HG03064 (cell line): ENCODE results near the gene PATJ.
"Not testable (repeated sequence)": the region's sequence is repeated elsewhere in the genome, so short reads cannot be mapped to it uniquely, and the experiment has no call there.

ENCODE experiments used
- ATAC-seq: cut with Tn5 transposase; IDR thresholded peaks from one replicate; pipeline ENCODE4 v1.9.1; 2021; ENCODE audit warnings: low read depth; ENCODE audit not compliant: unreplicated experiment

The PATJ gene, protein sequence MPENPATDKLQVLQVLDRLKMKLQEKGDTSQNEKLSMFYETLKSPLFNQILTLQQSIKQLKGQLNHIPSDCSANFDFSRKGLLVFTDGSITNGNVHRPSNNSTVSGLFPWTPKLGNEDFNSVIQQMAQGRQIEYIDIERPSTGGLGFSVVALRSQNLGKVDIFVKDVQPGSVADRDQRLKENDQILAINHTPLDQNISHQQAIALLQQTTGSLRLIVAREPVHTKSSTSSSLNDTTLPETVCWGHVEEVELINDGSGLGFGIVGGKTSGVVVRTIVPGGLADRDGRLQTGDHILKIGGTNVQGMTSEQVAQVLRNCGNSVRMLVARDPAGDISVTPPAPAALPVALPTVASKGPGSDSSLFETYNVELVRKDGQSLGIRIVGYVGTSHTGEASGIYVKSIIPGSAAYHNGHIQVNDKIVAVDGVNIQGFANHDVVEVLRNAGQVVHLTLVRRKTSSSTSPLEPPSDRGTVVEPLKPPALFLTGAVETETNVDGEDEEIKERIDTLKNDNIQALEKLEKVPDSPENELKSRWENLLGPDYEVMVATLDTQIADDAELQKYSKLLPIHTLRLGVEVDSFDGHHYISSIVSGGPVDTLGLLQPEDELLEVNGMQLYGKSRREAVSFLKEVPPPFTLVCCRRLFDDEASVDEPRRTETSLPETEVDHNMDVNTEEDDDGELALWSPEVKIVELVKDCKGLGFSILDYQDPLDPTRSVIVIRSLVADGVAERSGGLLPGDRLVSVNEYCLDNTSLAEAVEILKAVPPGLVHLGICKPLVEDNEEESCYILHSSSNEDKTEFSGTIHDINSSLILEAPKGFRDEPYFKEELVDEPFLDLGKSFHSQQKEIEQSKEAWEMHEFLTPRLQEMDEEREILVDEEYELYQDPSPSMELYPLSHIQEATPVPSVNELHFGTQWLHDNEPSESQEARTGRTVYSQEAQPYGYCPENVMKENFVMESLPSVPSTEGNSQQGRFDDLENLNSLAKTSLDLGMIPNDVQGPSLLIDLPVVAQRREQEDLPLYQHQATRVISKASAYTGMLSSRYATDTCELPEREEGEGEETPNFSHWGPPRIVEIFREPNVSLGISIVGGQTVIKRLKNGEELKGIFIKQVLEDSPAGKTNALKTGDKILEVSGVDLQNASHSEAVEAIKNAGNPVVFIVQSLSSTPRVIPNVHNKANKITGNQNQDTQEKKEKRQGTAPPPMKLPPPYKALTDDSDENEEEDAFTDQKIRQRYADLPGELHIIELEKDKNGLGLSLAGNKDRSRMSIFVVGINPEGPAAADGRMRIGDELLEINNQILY (N-terminal part only)

DNA sequence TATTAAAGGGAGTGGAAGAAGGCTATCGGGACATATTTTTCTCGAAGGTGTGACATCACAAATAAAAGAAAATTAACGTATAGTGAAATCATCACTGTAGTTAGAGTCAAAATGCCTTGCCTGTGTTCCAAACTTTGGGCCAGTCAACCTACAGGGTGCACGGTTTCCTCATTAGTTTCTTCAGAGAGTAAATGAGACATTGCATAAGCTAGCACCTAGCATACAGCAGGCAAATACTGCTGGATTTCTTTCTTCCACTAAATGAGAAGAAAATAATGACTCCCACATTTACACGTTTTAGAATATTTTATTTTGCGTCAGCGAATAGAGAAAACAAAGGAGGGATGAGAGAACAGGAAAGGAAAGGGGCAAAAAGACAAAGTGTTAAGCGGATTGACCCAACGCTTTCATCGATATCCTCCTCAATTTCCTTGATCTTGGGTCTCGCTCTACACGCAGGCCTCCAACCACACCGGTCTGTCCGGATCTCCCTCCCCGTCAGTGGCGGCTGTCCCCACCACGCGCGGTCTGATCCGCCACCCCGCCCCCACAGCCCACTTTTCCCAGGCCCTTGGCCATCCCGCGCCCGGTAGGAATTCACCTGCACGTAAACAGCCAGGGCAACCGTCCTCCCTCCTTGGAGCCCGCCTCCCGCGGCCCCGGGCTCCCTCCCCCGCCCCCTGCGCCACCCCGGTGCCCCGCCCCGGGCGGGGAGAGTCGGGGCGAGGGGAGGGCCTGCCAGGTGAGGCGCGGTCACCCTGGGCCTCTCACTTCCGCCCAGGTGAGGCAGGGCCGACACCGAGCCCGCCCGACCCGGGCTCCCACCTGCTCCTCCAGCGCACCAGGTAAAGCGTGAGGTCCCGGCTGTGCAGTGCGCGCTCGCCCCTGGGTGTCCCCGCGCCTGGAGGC is at the start of gene PATJ:
TSS of gene PATJ (plus strand) at position 770 of the 909 bp plus-strand sequence. CDS start 20,413 bp downstream, outside the sequence.
- ATAC-seq: peak; percentile 68

- no peak for ATAC-seq
Observed at GRCh38 chr1:61699911-61700851, 42.1 kb upstream of the PATJ start.

DNA sequence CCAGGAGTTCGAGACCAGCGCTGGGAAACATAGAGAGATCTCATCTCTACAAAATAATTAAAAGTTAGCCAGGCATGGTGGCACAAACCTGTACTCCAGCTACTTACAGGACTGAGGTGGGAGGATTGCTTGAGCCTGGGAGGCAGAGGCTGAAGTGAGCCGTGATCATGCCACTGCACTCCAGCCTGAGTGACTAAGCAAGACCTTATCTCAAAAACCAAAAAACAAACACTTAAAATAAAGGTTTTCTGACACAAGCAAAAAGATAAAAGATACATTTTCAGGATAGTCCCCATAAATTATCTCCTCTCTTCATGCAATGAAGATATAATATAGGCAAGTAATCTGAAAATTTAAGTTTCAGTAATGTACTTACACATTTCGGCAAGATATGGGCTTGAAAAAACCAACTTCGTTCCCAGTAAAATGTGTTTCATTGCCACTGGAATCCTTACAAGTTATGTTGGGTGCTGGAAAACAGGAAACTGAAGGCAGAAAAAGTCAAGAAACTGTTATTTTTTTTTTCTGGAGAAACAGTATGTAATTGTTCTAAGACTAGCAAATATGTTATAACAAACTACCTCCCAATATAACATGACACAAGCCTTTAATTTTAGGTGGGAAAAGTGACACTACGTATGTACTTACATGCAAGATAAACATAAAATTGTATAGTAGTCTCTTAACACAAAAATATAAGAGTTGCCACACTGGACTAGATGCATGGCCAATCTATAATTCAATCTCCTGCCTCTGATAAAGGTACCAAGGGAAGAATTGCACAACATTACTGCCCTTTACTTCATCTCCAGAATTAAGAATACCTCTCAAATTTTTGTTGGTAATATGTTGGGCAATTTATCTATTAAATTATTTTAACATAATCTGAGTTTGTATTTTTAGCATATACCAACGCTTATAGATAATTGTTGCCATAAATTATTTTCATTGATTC is 33.0 kb upstream of the PATJ start:
- no peak for ATAC-seq

DNA sequence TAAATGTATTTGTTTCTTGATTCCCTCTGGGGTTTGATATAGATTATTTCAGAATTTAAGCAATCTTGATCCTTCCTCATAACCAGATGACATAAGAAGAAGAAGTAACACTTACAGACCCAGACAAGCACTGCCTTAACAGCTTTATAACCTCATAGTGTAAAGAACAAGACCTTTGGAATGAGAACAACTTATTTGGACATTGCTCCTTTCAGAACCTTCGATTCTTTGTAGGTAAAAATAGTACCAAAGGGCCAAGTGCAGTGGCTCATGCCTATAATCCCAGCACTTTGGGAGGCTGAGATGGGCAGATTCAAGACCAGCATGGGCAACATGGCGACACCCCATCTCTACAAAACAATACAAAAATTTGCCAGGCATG is 32.4 kb upstream of the PATJ start:
- ATAC-seq: no peak

GRCh38 chr1:61711257-61711656 is 31.0 kb upstream of the PATJ start:
- ATAC-seq: not testable (repeated sequence)

GRCh38 chr1:61711969-61712368 is 30.3 kb upstream of the PATJ start:
- no peak for ATAC-seq

GRCh38 chr1:61718996-61719663 is 23.1 kb upstream of the PATJ start:
- ATAC-seq: not testable (repeated sequence)

- no peak for ATAC-seq
Observed at GRCh38 chr1:61724506-61724812, 17.8 kb upstream of the PATJ start.

DNA sequence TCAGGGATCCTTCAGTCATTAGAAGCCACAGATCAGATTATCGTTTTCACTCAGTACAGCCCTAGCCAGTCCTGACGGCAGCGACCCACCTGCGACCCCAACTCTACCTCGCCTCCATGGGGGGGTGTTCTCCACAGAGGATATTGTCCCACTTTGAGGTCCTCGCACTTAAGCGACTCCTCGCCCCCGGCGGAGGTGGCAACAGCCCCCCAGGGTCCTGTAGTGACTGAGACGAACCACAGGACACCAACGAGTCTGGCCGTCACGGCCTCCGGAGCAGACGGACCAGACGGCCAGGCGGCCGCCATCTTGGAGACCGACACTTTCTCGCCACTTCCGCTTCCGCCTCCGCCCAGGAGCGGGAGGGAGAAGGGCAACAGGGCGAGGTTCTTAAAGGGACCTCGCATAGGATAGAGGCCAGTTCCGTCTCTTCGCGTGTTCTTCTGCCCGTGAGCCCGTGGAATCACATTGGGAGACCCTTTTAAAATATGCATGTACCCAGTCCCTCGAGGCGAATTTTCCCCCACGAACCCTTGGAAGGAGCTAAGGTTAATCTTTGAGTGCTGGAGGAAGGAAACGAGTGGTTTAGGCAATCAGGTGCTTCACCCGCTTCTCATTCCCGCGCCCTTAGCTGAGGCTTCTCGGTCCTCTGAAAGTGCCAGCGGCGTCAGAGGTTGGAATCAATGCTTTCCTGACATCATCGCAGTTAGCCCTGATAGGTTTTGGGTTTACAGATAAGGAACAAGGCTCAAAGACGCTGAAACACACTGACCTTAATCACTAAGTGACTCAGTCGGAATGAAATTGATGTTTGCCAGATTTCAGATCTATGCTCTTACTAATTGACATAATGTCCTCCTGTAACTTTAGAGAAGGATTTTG is 17.2 kb upstream of the PATJ start, which contains the start of gene TM2D1:
TSS of gene TM2D1 (minus strand) at position 329 of the 882 bp plus-strand sequence. CDS start at position 308, 21 bp downstream.
- peak; percentile 99 for ATAC-seq

DNA sequence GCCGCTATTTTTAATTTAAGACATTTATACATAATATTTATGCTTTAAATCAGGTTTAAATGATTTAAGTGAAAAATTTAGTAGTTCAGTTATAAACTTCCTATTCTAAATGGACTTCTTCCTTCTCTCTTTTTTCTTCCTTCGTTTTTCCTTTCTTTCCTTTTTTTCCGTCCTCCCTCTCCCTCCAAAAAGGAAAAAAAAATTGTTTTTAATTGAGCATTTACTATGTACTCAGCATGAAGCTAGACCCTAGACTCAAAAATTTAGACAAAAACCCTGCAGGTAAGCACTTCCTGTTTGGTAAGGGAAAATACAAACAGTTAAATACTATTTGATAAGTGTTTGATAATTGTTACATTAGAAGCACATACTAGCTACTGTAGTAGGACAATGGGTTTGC is 14.7 kb upstream of the PATJ start:
- no peak for ATAC-seq

DNA sequence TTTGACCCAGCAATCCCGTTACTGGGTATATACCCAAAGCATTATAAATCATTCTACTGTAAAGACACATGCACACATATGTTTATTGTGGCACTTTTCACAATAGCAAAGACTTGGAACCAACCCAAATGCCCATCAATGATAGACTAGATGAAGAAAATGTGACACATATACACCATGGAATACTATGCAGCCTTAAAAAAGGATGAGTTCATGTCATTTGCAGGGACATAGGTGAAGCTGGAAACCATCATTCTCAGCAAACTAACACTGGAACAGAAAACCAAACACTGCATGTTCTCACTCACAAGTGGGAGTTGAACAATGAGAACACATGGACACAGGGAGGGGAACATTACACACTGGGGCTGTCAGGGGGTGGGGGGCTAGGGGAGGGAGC is 11.6 kb upstream of the PATJ start:
- ATAC-seq: not testable (repeated sequence)

- ATAC-seq: no peak
Observed at GRCh38 chr1:61732726-61733125, 9.6 kb upstream of the PATJ start.

- no peak for ATAC-seq
Observed at GRCh38 chr1:61740751-61741700, 1.3 kb upstream of the PATJ start.

GRCh38 chr1:61742620-61743430 is 545 bp downstream of the PATJ start:
- peak; percentile 39 for ATAC-seq
